Activated CD8-positive, alpha-beta memory T cell treated with anti-CD3 and anti-CD28 coated beads, Interleukin-2, amount 50 U/mL, for 48 hours (primary cell): ENCODE results near the gene STBD1.
"Not testable (repeated sequence)": the region's sequence is repeated elsewhere in the genome, so short reads cannot be mapped to it uniquely, and the experiment has no call there.

Source experiments
- DNase-seq: peaks from one replicate; pipeline ENCODE4 v3.0.0-alpha.2; 2020

The STBD1 gene

GRCh38 chr4:76287811-76288210, 18.7 kb upstream of the STBD1 start:
- DNase-seq: not testable (repeated sequence)

DNA sequence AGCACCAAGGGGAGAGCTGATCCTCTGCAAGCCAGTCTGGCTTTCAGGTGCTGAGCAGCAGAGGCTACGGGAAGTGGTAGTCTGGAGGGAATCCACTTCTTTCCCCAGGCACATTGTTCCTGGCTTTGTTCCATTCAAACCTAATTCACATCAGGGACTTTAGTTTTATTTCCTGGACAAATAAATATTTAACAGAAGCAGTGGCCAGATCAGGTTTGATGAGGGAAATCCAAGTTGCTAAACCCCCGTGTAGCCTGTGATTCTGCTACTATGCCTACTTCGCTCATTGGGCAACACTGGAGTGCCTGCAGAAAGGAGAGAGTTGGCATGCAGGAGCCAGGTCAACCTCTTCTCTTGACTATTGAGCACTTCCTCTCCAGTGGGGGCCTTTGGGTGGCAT, 13.8 kb upstream of the STBD1 start:
- no peak for DNase-seq

DNA sequence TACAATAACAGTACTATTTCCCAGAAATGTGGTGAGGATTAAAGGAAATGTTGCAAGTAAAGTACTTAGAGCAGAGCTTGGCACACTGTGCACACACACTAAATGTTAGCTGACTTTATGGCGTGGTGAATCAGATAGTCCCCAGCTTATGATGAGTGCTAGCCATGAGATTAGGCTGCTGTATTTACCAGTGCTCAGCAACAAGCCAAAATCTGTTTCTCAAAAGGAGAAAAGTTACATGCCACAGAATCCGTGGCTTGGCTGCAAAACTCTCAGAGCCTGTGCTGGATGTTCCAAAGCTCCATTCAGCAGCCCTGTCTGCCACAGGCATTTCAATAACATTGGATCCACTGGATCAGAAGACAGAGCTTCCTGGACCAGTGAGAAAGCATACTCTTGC, 12.8 kb upstream of the STBD1 start:
- DNase-seq: no peak

GRCh38 chr4:76296286-76296820, 10.2 kb upstream of the STBD1 start:
- no peak for DNase-seq

DNA sequence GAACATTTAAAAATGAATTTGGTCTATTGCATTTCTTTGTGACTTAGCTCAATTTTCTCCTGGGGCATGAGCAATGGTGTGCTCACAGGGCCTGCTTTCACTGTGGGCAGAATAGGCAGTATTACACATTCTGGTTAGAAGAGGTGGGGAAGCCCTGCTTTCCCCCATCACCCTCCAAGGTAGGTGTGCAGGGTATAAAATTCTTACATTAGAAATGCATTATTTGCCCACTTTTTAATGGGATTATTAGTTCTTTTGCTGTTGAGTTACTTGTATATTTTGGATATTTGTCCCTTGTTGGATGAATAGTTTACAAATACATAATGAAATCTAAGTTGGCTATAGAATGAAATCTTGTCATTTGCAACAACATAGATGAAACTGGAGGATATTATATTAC, 8.3 kb upstream of the STBD1 start:
- DNase-seq: no peak

GRCh38 chr4:76300012-76300411, 6.5 kb upstream of the STBD1 start:
- DNase-seq: no peak

DNA sequence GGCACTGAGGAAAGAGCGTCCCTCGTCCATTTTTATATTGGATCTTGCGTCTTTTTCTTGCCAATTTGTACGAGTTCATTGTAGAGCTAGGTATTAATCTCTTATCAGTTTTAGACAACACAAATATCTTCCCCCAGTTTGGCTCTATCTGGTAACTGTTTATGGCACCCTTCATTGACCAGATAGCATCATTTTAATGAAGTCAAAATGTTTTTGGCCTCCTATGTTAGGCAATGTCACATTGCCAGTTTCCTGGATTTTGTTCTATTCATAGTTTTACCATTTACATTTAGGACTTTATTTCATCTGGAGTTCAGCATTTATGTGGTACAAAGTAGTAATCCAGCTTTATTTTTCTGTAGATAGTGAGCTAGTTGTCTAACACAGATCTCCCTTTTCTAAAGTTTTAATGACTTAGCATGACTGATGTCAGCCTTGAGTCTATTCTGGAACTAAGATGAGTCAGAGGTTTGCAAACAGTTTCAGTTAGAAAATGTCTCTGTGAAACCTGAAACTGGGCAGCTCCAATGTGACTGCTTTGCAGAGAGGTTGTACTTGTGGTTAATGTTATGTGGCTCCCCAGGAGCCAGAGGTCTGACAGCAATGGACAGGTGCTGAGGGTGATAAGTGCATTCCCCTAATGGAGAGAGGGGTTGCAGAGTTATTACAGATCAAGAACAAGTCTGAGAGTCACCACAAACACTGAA, 5.3 kb upstream of the STBD1 start:
- DNase-seq: no peak

DNA sequence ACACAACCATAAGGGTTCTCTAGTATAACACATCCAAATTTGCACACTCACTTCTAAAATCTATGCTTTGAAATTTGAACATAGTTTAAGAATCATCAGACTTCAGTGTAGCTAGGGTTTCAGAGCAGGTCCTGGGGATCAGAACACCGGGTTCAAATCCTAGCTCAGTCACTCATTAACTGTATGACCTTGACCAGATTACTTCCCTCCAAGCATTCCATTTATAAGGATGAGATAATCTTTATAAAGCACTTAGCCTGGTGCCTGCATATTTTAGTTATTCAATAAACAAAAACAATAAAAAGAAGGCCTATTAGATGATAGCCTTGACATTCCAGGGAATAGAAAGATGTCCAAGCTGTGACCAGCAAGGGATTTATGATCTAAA, 4.8 kb upstream of the STBD1 start:
- no peak for DNase-seq

DNA sequence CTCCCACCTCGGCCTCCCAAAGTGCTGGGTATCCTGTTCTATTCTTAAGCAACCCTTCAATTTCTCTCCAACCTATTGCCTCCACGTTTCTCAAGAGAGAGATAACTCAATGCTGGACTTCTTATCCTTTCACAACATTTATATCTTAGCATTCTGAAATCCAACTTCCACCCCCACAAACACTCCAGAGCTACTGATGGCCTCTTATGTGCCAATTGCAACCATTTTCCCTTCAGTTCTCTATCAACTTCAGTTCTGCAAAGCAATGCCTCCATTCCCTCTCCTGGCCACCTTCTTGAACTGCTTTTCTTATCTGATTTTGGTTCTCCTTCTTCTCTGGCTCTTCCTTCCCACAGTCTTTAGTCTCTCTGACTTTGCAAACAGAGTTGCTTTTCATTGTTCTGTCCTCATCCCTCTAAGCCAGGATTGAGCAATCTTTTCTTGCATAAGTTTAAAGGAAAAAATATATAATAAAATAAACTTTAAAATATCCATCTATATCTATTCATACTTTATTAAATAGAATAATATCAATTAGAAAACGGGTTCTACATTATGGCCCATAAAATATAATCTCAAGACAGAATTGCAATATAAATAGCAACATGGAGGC, 3.6 kb upstream of the STBD1 start:
- DNase-seq: no peak

- DNase-seq: no peak
These were observed 1.4 kb upstream of the STBD1 start for GRCh38 chr4:76305033-76305687.

- peak; percentile 64 for DNase-seq
These were observed 538 bp downstream of the STBD1 start for GRCh38 chr4:76306882-76307659.

DNA sequence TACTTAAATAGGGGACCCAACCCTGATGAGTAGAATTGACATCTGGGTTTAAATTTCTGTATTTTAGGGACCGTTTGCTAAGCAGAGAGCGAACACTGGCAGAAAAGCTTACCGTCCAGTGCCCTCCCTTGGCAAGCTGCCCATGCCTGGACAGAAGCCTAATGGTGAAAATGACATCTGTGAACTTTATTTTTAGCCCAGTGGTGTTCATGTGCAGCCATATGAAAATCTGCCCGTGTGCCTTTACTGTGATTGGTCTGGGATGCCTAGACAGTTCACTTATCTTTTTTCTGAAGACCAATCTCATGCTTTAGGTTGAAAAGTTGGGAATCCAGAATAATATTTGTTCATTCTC, 1.1 kb downstream of the STBD1 start:
- no peak for DNase-seq

DNA sequence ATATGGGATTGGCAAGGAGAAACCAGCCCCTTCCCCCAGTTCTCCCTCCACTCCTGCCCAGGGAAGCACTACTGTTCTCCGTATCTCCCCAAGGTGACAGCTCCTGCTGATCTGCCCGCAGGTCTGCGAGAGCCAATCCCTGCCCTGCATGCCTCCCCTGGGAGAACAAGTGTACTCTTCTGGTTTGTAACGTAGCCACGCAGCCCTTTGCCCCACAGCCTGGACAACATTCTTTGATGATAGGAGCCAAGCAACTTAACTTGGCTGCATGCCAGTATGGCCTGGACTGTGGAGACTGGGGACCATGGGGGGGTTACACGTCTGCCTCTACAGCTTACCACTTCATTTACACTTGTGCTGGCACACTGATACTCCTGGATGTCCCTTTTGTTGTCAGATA, 2.0 kb downstream of the STBD1 start:
- DNase-seq: no peak

DNA sequence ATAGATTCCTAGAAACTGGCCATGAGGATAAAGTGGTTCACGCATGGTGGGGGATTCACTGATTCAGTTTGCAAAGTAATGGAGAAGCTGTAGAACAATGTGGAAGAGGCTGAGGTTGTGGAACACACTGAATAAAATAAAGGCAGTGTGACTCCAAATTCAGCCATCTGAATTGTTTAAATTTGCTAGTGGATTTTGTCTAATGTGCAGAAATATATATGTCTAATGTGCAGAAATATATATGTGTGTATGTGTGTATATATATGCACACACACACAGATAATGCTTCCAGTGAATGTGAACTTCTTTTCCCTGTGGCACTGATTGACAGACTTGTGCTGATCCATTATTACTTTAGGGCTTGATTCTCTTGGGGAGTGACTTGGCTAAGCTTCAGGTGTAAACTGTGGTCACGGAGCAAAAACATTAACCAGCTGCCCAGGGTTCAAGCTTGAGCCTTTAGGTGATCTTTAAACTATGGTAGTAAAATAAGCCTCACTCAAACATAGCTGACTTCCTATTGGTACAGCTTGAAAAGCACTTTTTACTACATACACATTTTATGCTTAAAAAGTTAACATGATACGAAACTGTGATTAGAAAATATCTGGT, 3.5 kb downstream of the STBD1 start:
- no peak for DNase-seq

GRCh38 chr4:76310683-76311082, 4.2 kb downstream of the STBD1 start:
- DNase-seq: no peak

- no peak for DNase-seq
These were observed 5.4 kb downstream of the STBD1 start for GRCh38 chr4:76311896-76312331.

- DNase-seq: no peak
These were observed 5.9 kb downstream of the STBD1 start for GRCh38 chr4:76312457-76312856.

GRCh38 chr4:76313547-76313946, 7.0 kb downstream of the STBD1 start:
- no peak for DNase-seq

DNA sequence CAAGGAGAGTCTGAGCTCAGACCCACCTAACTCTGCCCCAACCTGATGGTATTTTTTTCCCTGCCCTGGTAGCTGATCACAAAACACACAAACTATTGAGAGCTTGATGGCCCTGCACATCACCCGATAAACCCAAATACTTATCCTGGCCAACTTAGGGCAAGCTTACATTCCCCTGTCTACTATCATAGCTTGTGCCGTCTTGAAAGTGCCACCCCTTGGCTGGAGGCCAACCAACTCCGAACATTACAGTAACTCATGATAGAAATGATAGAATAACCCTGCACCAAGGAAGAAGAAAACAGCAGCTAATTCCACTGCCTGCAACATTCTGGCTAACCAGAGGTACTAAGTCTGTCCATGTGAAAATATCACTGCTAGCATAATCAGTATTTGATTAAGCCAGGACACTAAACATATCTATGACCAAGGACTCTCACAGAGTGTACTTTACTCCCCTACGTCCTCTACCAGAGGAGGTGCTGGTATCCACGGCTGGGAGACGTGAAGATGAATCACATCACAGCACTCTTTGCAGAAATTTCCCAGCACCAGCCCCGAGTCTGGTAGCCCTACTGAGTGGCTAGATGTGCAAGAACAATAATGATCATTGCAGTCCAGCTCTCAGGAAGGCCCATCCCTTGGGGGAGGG, 8.9 kb downstream of the STBD1 start:
- DNase-seq: no peak

DNA sequence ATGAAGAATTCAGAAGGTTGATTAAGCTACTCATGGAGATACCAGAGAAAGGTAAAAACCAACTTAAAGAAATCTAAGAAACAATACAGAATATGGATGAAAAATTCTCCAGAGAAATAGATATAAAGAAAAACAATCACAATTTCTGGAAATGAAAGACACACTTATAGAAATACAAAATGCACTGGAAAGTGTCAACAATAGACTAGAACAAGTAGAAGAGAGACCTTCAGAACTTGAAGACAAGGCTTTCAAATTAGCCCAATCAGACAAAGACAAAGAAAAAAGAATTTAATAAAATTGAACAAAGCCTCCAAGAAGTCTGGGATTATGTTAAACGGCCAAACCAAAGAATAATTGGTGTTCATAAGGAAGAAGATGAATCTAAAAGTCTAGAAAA, 9.6 kb downstream of the STBD1 start:
- no peak for DNase-seq

- no peak for DNase-seq
These were observed 15.7 kb downstream of the STBD1 start for GRCh38 chr4:76322236-76322635.

GRCh38 chr4:76325072-76325471, 18.5 kb downstream of the STBD1 start:
- no peak for DNase-seq
